GM18909 (cell line): ENCODE measurements around the gene PPT2.
"Not testable (repeated sequence)": the region's sequence is repeated elsewhere in the genome, so short reads cannot be mapped to it uniquely, and the experiment has no call there.

Source experiments
- ATAC-seq: cut with Tn5 transposase; IDR thresholded peaks from one replicate; pipeline ENCODE4 v1.9.1; 2021; ENCODE audit warnings: mild to moderate bottlenecking; ENCODE audit not compliant: unreplicated experiment, poor library complexity

The PPT2 gene

GRCh38 chr6:32126880-32127279, 27.1 kb upstream of the PPT2 start:
- no peak for ATAC-seq

- no peak for ATAC-seq
Measured at GRCh38 chr6:32127409-32127716, 26.6 kb upstream of the PPT2 start.

- ATAC-seq: peak; percentile 87
Measured at GRCh38 chr6:32127717-32128592, 26.0 kb upstream of the PPT2 start, which contains the start of gene ATF6B. ATF6B (minus strand) TSS chr6:32128246; CDS start chr6:32128207, 39 bp downstream.

- ATAC-seq: no peak
Measured at GRCh38 chr6:32128751-32129296, 25.1 kb upstream of the PPT2 start.

- ATAC-seq: no peak
Measured at GRCh38 chr6:32129297-32130088, 24.4 kb upstream of the PPT2 start.

GRCh38 chr6:32131439-32131948, 22.4 kb upstream of the PPT2 start:
- ATAC-seq: no peak

GRCh38 chr6:32132110-32132509, 21.8 kb upstream of the PPT2 start:
- ATAC-seq: no peak

- no peak for ATAC-seq
Measured at GRCh38 chr6:32133786-32134185, 20.2 kb upstream of the PPT2 start.

- no peak for ATAC-seq
Measured at GRCh38 chr6:32137454-32137853, 16.5 kb upstream of the PPT2 start.

GRCh38 chr6:32139590-32139989, 14.4 kb upstream of the PPT2 start:
- ATAC-seq: no peak

GRCh38 chr6:32140420-32141046, 13.4 kb upstream of the PPT2 start:
- no peak for ATAC-seq

GRCh38 chr6:32144238-32144637, 9.7 kb upstream of the PPT2 start:
- ATAC-seq: not testable (repeated sequence)

GRCh38 chr6:32146287-32146686, 7.7 kb upstream of the PPT2 start:
- no peak for ATAC-seq

- ATAC-seq: no peak
Measured at GRCh38 chr6:32146687-32147086, 7.3 kb upstream of the PPT2 start.

- no peak for ATAC-seq
Measured at GRCh38 chr6:32147401-32148132, 6.4 kb upstream of the PPT2 start.

GRCh38 chr6:32148289-32149091, 5.5 kb upstream of the PPT2 start:
- no peak for ATAC-seq

GRCh38 chr6:32149092-32149755, 4.7 kb upstream of the PPT2 start:
- no peak for ATAC-seq
